Endothelial cell of umbilical vein (primary cell): Measurements from ENCODE around the gene CAPN12. TPM values are rescaled to one million over a fixed set of nuclear protein-coding genes. Genes with fewer than 3 reads are reported as not detected.

Experiments
- BruUV-seq: library from RNA; stranded (reverse); fragments of 400-500 nt; replicated peaks from 2 replicates; lab custom pipeline; 2021; lab: Mats Ljungman, UMichigan
- CTCF ChIA-PET: fragments of 300-600, 350-600 bp; sonication (Branson Sonifier 250); formaldehyde crosslinking; loops from one replicate; lab custom pipeline; 2021; ENCODE audit warnings: antibody characterized with exemption, inconsistent platforms; lab: Charles Lee
- POLR2A ChIA-PET: fragments of 300-600, 350-600 bp; sonication (Branson Sonifier 250); formaldehyde crosslinking; loops from one replicate; lab custom pipeline; 2021; ENCODE audit warnings: antibody characterized with exemption, inconsistent platforms; lab: Charles Lee
- DNase-seq: peaks from one replicate; pipeline ENCODE4 v3.0.0-alpha.2; 2011; ENCODE audit warnings: low read depth, low spot score
- FAIRE-seq: peaks from 2 replicates; lab custom pipeline; 2011; peaks lifted over from hg19 to GRCh38; lab: Jason Lieb, UNC
- H2AFZ ChIP-seq: 2 replicates; pipeline ENCODE4 v1.6.0; 2012; ENCODE audit warnings: low read depth, low read length, control low read depth, inconsistent platforms
- H3K27ac ChIP-seq: 2 replicates; pipeline ENCODE4 v1.5.1; 2011; ENCODE audit warnings: low read depth, mild to moderate bottlenecking, control low read depth, low read length, moderate library complexity; ENCODE audit not compliant: insufficient read depth
- H3K27me3 ChIP-seq, 2 experiments: 2 replicates each; pipeline versions ENCODE4 v1.6.0 to v1.6.1; 2011; ENCODE audit warnings: low read length in 2 of 2, mixed read lengths in 1 of 2; ENCODE audit not compliant: control insufficient read depth in 2 of 2, insufficient read depth in 2 of 2
- H3K36me3 ChIP-seq, 2 experiments: 2 replicates in 1 of 2; 3 replicates in 1 of 2; pipeline ENCODE4 v1.5.1; 2011; ENCODE audit warnings: low read length in 2 of 2, mild to moderate bottlenecking in 1 of 2, moderate library complexity in 1 of 2; ENCODE audit not compliant: control insufficient read depth in 2 of 2, insufficient read depth in 2 of 2; ENCODE audit errors: extremely low read depth in 1 of 2
- H3K4me1 ChIP-seq: 3 replicates; pipeline ENCODE4 v1.5.1; 2011; ENCODE audit warnings: mild to moderate bottlenecking, low read length; ENCODE audit not compliant: control insufficient read depth, insufficient read depth; ENCODE audit errors: extremely low read depth
- H3K4me2 ChIP-seq: 2 replicates; pipeline ENCODE4 v1.6.1; 2011; ENCODE audit warnings: low read length, control low read depth, mixed read lengths; ENCODE audit not compliant: insufficient read depth
- H3K4me3 ChIP-seq, 3 experiments: fragments of 200-600 bp in 1 of 3; sonication (generic), shearing (Covaris generic) in 1 of 3; replicated peaks in 1 of 3; 2 replicates each; pipeline ENCODE4 v1.5.1; 2011 to 2016; ENCODE audit warnings: control low read depth in 3 of 3, low read length in 3 of 3, mild to moderate bottlenecking in 2 of 3, inconsistent platforms in 1 of 3, low read depth in 1 of 3, moderate library complexity in 1 of 3; ENCODE audit not compliant: insufficient read depth in 1 of 3
- H3K79me2 ChIP-seq: 2 replicates; pipeline ENCODE4 v1.6.0; 2012; ENCODE audit warnings: low read length, inconsistent platforms; ENCODE audit not compliant: control insufficient read depth, insufficient read depth
- H3K9ac ChIP-seq: replicated peaks from 2 replicates; pipeline ENCODE3; 2011; ENCODE audit warnings: low read length, control low read depth; ENCODE audit not compliant: insufficient read depth; ENCODE audit errors: extremely low read depth
- H3K9me1 ChIP-seq: replicated peaks from 3 replicates; pipeline ENCODE4 v1.6.0; 2011; ENCODE audit warnings: mild to moderate bottlenecking, low read length; ENCODE audit not compliant: control insufficient read depth, insufficient read depth; ENCODE audit errors: extremely low read depth
- H3K9me3 ChIP-seq: replicated peaks from 2 replicates; pipeline ENCODE4 v1.5.1; 2012; ENCODE audit warnings: low read length, inconsistent platforms; ENCODE audit not compliant: control insufficient read depth, insufficient read depth
- H4K20me1 ChIP-seq: replicated peaks from 2 replicates; pipeline ENCODE3; 2011; ENCODE audit warnings: mild to moderate bottlenecking, low read length; ENCODE audit not compliant: control insufficient read depth, insufficient read depth; ENCODE audit errors: extremely low read depth
- CTCF ChIP-seq, 2 donors: IDR thresholded peaks; 1 replicate in 1 of 2; 2 replicates in 1 of 2; pipeline ENCODE4 v1.5.1; 2011; ENCODE audit warnings: low read length in 2 of 2, mild to moderate bottlenecking in 2 of 2, moderate library complexity in 2 of 2, control low read depth in 1 of 2, inconsistent platforms in 1 of 2, low read depth in 1 of 2; ENCODE audit not compliant: insufficient read depth in 1 of 2; ENCODE audit errors: extremely low read depth in 1 of 2
- EZH2 ChIP-seq: IDR thresholded peaks from 2 replicates; pipeline ENCODE4 v1.6.1; 2012; ENCODE audit warnings: borderline replicate concordance, low read depth, mild to moderate bottlenecking, moderate library complexity, low read length, inconsistent platforms; ENCODE audit not compliant: severe bottlenecking
- FOS ChIP-seq: IDR thresholded peaks from 2 replicates; pipeline ENCODE4 v1.6.1; 2011; ENCODE audit warnings: mild to moderate bottlenecking, low read length, moderate library complexity, borderline replicate concordance; ENCODE audit not compliant: insufficient read depth
- GATA2 ChIP-seq: IDR thresholded peaks from 2 replicates; pipeline ENCODE4 v1.7.0; 2011; ENCODE audit warnings: low read depth, mild to moderate bottlenecking, moderate library complexity, mixed read lengths, low read length; ENCODE audit not compliant: insufficient read length, insufficient read depth
- JUN ChIP-seq: IDR thresholded peaks from 2 replicates; pipeline ENCODE4 v1.6.1; 2011; ENCODE audit warnings: borderline replicate concordance, low read depth; ENCODE audit not compliant: insufficient read length, insufficient read depth
- MAX ChIP-seq: IDR thresholded peaks from 2 replicates; pipeline ENCODE4 v1.6.1; 2011; ENCODE audit not compliant: insufficient read depth, insufficient read length
- MYC ChIP-seq: IDR thresholded peaks from one replicate; pipeline ENCODE4 v1.6.1; 2011; ENCODE audit warnings: mild to moderate bottlenecking, low read depth, low read length
- POLR2A ChIP-seq: IDR thresholded peaks from 2 replicates; pipeline ENCODE4 v1.6.1; 2012; ENCODE audit warnings: low read depth, mild to moderate bottlenecking, control low read depth, low read length
- POLR2AphosphoS5 ChIP-seq: IDR thresholded peaks from 2 replicates; pipeline ENCODE4 v1.6.1; 2012; ENCODE audit warnings: low read depth, mild to moderate bottlenecking, control low read depth, low read length, moderate library complexity; ENCODE audit not compliant: insufficient read depth
- dilution Hi-C: fragments of 300-500 bp; cut with MboI; formaldehyde crosslinking; loops from one replicate; pipeline ENCODE4 v1.15.0; 2019; ENCODE audit warnings: low sequenced_read_pairs; ENCODE audit not compliant: extremely low pct_ligation_motif_present
- intact Hi-C: fragments of 100-400 bp; cut with micrococcal nuclease; formaldehyde crosslinking; loops from one replicate; pipeline ENCODE4 v1.10.0; 2022
- polyA plus RNA-seq, 4 experiments: library from polyadenylated mRNA; depleted of rRNA in 3 of 4; stranded (reverse) in 3 of 4; unstranded in 1 of 4; fragments of >200 nt; gene quantifications; 2 replicates each; pipeline versions ENCODE4 v1.2.1 to v1.2.3, GENCODE V29; 2011 to 2012; ENCODE audit warnings: missing spikeins in 1 of 4
- total RNA-seq: library from RNA; stranded (reverse); gene quantifications from 2 replicates; pipeline ENCODE4 v1.2.3, GENCODE V29; 2021

Gene CAPN12
- total and polyA plus RNA-seq, 2 donors (not counting 3 experiments of a cell fraction or from before 2014, with no cell fraction given), result 0.35 TPM; not detected in 1

- ChIA-PET POLR2A (interaction anchor here (0.7 kb wide), 2 partner anchors 123 to 134 kb away, joined by 6 to 7 read pairs; no protein-coding TSS in a partner anchor), CTCF (interaction anchor here (1.4 kb wide), 1 partner anchor 23 kb away, joined by 4 read pairs; no protein-coding TSS in a partner anchor)
- no peaks in the 10 kb centered on the region for H3K4me1 ChIP-seq
- TF ChIP-seq MAX (no peak), FOS (no peak), EZH2 (no peak), JUN (no peak), POLR2A (no peak), POLR2AphosphoS5 (no peak), MYC (no peak), GATA2 (no peak)
- no peak overlapping the region for H3K4me3 ChIP-seq
- no peaks in the 10 kb centered on the region for H3K27me3 ChIP-seq
- no peaks in the 10 kb centered on the region for H3K9me1 ChIP-seq
- no peak overlapping the region for H3K4me2 ChIP-seq
- H2AFZ ChIP-seq, result no peak overlapping the region
- no TSS peak for BruUV-seq
- no peak overlapping the region for H3K9ac ChIP-seq
- no peak overlapping the region for H3K27ac ChIP-seq
- H4K20me1 ChIP-seq, result no peaks in the 10 kb centered on the region
- dilution Hi-C loops (no loop called here), intact Hi-C loops (no loop called here)
- H3K79me2 ChIP-seq, result no peaks in the 10 kb centered on the region
- H3K36me3 ChIP-seq, result no peaks in the 10 kb centered on the region
- FAIRE-seq, result no peak
- no peak for DNase-seq
- H3K9me3 ChIP-seq, result no peaks in the 10 kb centered on the region
Measured at GRCh38 chr19:38742906-38743305, 1.4 kb downstream of the CAPN12 start.

GRCh38 chr19:38742296-38742695 lies 2.0 kb downstream of the CAPN12 start:
- H2AFZ ChIP-seq, result no peak overlapping the region
- no peaks in the 10 kb centered on the region for H4K20me1 ChIP-seq
- no peak for FAIRE-seq
- intact Hi-C loops, result no loop called here
- no TSS peak for BruUV-seq
- H3K9ac ChIP-seq, result no peak overlapping the region
- CTCF ChIA-PET, result interaction anchor here (1.4 kb wide), 1 partner anchor 23 kb away, joined by 4 read pairs; no protein-coding TSS in a partner anchor
- H3K36me3 ChIP-seq, result no peaks in the 10 kb centered on the region
- no peak overlapping the region for H3K4me3 ChIP-seq
- POLR2A ChIA-PET, result no interaction called here
- H3K79me2 ChIP-seq, result no peaks in the 10 kb centered on the region
- dilution Hi-C loops, result no loop called here
- no peak overlapping the region for H3K4me2 ChIP-seq
- H3K9me3 ChIP-seq, result no peaks in the 10 kb centered on the region
- no peak overlapping the region for H3K27ac ChIP-seq
- H3K9me1 ChIP-seq, result no peaks in the 10 kb centered on the region
- H3K4me1 ChIP-seq, result no peaks in the 10 kb centered on the region
- no peaks in the 10 kb centered on the region for H3K27me3 ChIP-seq
- DNase-seq, result no peak
- TF ChIP-seq EZH2, result no peak
- TF ChIP-seq FOS, result no peak
- TF ChIP-seq MAX, result no peak
- no peak for TF ChIP-seq JUN
- no peak for TF ChIP-seq CTCF (IDR thresholded peaks at IDR 0.05; ENCODE audit: extremely low read depth in 1 of 2, insufficient read depth in 1 of 2, low read depth in 1 of 2, low read length in 2 of 2)
- TF ChIP-seq GATA2, result no peak
- no peak for TF ChIP-seq POLR2A
- no peak for TF ChIP-seq MYC
- TF ChIP-seq POLR2AphosphoS5, result no peak
